NCI-H128 (cell line): ENCODE results near the gene SLC13A4.
"Not testable (repeated sequence)": the region's sequence is repeated elsewhere in the genome, so short reads cannot be mapped to it uniquely, and the experiment has no call there.

ENCODE experiments used
- DNase-seq: peaks from one replicate; lab custom pipeline; 2025; ENCODE audit not compliant: unreplicated experiment; lab: John Stamatoyannopoulos, UW

The SLC13A4 gene

GRCh38 chr7:135704074-135704473 lies 23.9 kb downstream of the SLC13A4 start:
- no peak for DNase-seq

DNA sequence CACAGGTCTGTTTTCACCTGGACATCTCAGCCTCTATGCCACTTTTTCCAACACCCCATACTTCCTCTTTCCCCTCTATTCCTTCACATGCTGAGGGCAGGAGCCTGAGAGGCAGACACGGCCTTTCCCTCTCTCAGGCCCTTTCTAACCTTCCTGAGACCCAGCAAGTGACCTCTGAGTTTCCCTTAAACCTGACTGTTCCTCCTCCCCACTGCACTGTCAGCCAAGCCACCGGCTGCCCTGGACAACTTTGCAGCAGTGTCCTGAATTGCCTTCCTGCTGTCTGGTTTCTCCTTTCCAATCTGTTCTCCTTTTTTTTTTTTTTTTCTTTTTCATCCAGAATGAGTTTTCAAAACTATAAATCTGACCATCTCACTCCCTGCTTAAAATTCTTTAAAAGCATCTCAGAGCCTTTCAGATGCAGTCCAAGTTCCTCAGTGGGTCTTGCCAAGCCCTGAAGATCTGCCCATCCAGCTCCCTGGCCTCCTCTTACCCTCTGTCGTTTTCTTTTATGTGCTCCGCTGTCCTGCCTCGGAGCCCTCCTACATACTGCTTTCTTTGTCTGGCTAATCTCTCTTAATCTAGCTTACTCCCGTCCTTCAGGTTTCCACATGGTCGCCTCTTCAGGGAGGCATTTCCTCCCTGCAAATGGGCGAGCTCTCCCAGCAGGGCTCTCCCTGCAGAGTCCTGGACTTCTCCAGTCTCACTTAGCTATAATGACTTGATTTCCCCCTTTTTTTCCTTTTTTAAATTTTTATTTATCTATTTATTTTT lies 30.5 kb downstream of the SLC13A4 start:
- no peak for DNase-seq

DNA sequence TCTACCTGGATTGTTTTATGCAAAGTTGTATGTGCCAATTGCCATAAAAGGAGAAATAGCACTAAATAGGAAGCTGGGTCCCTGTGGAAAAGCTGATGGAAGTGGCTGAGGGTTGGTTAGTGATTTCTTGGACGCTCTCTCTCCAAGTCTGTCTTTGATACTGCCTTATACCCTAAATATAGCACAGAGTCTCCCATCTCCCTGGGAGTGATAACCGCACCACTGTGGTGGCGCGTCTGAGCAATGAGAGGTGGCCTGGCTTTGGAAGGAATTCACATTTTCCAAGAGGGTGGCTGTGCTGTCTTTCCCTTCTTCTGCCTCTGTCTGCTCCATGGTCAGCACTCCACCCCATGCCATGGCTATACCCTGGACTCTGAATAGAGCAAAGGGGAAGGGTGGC lies 34.4 kb downstream of the SLC13A4 start:
- no peak for DNase-seq

- DNase-seq = not testable (repeated sequence)
Observed at GRCh38 chr7:135692606-135693005, 35.4 kb downstream of the SLC13A4 start.

DNA sequence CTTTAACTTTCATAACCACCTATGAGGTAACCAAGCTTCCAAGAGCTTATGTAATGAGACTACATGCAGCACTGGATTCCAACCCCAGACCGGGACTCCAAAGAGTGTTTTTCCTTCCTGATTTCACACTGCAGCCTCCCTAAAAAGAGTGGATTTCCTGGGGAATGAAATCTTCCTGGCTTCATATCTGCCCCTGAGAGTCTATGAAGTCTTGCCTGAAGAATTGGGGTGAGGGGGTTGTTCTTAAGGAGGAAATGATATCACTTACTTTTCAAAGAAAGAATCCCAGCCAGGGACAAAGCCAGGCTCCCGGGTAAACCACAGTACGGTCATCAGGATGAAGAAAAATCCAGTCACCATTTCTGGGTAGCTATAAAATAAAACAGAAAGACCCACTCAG lies 35.9 kb downstream of the SLC13A4 start:
- DNase-seq = no peak

DNA sequence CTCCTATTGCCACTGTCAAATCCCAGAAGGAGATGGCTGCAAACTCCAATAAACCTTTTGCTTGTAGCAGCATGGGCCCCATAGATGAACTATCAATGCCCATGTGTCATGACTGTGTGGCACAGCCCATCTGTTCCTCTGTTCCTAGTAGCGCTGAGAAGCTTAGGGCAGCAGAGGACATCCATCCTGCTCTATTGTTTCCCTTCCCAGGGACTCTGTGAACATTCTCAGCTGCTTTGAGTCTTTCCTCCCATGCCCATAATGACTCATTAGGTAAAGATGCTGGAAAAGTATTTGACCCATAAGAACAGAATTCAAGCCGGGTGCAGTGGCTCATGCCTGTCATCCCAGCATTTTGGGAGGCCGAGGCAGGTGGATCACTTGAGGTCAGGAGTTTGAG lies 37.4 kb downstream of the SLC13A4 start:
- DNase-seq = no peak

GRCh38 chr7:135687466-135687865 lies 40.5 kb downstream of the SLC13A4 start:
- DNase-seq = no peak

- no peak for DNase-seq
Observed at GRCh38 chr7:135685306-135686084, 42.5 kb downstream of the SLC13A4 start.

DNA sequence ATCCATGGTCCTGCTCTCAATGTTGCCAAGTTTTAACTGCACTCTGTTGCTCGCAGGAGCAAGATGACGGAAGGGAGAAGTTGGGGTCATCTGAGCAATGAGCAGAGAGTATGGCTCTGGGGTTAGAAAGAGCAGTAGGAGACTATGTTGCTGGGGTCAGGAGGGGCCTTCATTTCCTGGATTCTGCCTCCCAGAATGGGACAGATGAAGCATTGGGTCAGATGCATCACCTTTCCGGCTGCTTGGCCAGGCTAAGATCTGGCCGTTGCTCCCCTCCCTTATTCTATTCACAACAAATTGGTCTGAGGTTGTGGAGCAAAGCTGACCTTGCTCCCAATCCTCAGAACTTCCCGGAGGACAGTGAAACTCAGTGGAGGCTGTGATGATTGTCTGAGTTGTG lies 43.3 kb downstream of the SLC13A4 start:
- no peak for DNase-seq

GRCh38 chr7:135684136-135684535 lies 43.9 kb downstream of the SLC13A4 start:
- DNase-seq = no peak

- no peak for DNase-seq
Observed at GRCh38 chr7:135683609-135684008, 44.4 kb downstream of the SLC13A4 start.

GRCh38 chr7:135682191-135682590 lies 45.8 kb downstream of the SLC13A4 start:
- DNase-seq = no peak

DNA sequence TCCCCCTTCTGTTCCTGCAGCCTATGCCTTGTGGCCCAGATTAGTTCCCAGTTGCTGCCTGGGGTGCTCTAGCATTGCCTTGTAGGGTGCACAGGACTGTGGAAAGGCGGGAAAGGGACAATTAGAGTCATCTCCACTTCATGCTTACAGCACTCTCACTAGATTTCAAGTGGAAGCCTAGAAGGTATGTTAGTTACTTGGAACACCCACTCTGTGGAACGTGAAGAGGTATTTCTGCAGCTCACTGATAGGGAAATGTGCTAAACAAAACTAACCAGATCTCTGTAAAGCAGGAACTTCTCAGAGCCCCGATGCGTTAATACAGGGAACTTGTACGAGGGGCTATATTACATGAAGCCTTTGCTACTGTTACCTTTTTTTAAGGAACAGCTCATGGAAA lies 46.2 kb downstream of the SLC13A4 start:
- no peak for DNase-seq

- DNase-seq = no peak
Observed at GRCh38 chr7:135678612-135679575, 49.1 kb downstream of the SLC13A4 start.

GRCh38 chr7:135673360-135673706 lies 54.7 kb downstream of the SLC13A4 start:
- DNase-seq = no peak

DNA sequence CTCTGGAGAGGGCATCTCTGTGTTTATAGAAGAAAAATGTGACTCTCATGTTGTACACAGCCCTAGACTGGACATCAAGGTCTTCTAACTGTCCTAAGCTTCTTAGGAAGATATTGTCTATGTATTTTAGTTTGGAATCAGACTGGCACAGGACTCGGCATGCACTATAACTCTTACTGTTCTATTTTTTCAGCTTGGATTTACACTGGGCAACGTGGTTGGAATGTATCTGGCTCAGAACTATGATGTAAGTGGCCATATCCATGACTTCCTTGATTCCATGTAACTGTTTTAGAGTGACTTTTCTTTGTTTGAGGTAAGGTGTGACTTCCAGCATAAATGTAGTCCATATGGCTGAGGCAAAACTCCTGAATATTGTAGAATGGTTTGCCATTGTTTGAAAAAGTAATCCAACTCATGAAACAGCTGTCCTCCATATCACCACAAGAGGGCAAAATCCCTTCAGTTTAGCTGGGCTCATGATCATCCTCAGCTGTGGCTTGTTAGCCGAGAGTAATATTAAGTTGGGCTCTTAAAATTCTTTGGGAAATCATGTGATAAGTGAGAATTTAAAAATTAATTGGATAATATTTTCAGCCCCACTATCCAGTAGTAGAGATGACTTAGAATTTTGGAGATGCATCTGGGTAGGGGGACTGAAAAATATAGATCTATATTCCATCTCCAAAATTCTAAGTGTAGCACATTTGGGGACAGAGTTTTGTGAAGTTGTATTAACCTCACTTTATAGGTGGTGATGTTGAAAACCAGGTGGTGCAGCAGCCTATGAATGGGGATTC lies 55.2 kb downstream of the SLC13A4 start:
- no peak for DNase-seq

DNA sequence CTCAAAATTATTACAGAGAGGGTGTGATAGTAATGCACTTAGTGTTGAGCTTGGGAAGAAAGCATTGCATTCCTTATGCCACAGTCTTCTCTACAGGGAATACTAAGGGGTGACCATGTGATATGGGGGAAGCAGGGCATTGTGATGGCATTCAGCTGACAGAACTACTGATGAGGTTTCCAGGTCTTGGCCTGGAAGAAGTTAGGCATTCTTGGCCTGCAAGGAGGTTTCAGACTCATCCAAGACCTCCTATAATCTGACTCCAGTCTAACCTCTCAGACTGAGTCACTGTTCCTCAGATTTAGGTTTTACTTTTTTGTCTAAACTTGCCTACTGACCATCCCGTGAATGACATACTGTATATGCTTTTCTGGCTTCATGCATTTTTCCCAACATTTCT lies 57.8 kb downstream of the SLC13A4 start:
- no peak for DNase-seq

DNA sequence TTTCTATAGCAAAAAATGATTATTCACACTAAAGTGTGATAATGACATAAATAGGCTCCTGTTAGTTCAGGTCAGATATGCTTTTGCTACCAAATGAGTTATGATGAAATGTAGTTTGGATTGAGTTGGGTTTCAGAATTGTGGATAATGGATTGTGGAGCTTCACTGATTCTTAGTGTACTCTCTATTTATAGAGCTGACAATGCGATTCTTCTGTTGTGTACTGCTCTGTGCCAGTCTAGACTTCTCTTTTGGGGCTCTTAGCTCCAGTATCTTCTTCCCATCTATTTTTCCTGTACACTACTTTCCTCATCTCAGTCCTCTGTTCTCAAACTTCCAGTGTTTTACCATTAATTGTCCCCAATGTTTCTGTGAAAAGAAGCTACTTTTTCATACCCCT lies 58.2 kb downstream of the SLC13A4 start:
- DNase-seq = no peak

DNA sequence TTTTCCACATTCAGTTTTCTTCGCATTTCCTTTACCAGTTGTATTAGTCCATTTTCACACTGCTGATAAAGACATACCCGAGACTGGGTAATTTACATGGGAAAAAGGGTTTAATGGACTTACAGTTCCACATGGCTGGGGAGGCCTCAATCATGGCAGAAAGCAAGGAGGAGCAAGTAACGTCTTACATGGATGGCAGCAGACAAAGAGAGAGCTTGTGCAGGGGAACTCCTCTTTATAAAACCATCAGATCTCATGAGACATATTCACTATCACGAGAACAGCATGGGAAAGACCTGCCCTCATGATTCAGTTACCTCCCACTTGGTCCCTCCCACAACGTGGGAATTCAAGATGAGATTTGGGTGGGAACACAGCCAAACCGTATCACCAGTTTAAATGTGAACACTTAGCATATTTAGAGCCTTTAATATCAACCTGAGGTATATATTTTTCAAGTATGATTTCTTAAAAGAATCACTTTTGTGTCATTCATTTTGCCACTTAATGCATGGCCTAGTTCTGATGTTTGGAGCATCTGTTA lies 59.1 kb downstream of the SLC13A4 start:
- not testable (repeated sequence) for DNase-seq

- DNase-seq = not testable (repeated sequence)
Observed at GRCh38 chr7:135667626-135668025, 60.4 kb downstream of the SLC13A4 start.
